Psoas muscle (tissue), 8 donors: ENCODE data around the gene P4HA1. TPM values are rescaled to one million over a fixed set of nuclear protein-coding genes. Genes with fewer than 3 reads are reported as not detected.

Source experiments
- ATAC-seq, 4 donors: fragments of 200-7000 bp; cut with Tn5 transposase; one replicate each; pipeline ENCODE4 v1.9.1; 2020; ENCODE audit warnings: moderate library complexity in 3 of 4, mild to moderate bottlenecking in 2 of 4
- DNase-seq, 2 donors: peaks; one replicate each; pipeline ENCODE4 v3.0.0-alpha.2; 2020
- H3K27ac ChIP-seq: fragments of 200-600 bp; one replicate; pipeline ENCODE4 v1.8.0; 2022
- H3K27me3 ChIP-seq, 3 donors: fragments of 200-600 bp in 1 of 3; one replicate each; pipeline versions ENCODE4 v1.6.1 to v1.8.0; 2013 to 2022; ENCODE audit warnings: low read length in 2 of 3, mild to moderate bottlenecking in 2 of 3, moderate library complexity in 1 of 3; ENCODE audit not compliant: insufficient read depth in 3 of 3
- H3K36me3 ChIP-seq, 2 donors: fragments of 200-600 bp in 1 of 2; one replicate each; pipeline versions ENCODE4 v1.6.1 to v1.8.0; 2013 to 2022; ENCODE audit warnings: low read depth in 1 of 2, mild to moderate bottlenecking in 1 of 2, moderate library complexity in 1 of 2; ENCODE audit not compliant: insufficient read depth in 1 of 2
- H3K4me1 ChIP-seq: fragments of 200-600 bp; one replicate; pipeline ENCODE4 v1.8.0; 2022
- H3K4me3 ChIP-seq: fragments of 200-600 bp; one replicate; pipeline ENCODE4 v1.8.0; 2022; ENCODE audit warnings: mild to moderate bottlenecking
- H3K9me3 ChIP-seq: fragments of 200-600 bp; one replicate; pipeline ENCODE4 v1.8.0; 2022
- WGBS, 3 donors: extraction: QIAGEN DNeasy Blood & Tissue Kit; methylation state at CpG; one replicate each; pipeline versions ENCODE4 v1.1.6 to v1.1.7; 2013; 5-methylcytosine and 5-hydroxymethylcytosine counted together
- intact Hi-C, 2 donors: fragments of 100-400 bp; cut with DNase I; formaldehyde crosslinking; loops; one replicate each; pipeline versions ENCODE4 v1.11.0 to v1.14.2; 2022
- polyA plus RNA-seq, 3 donors: library from polyadenylated mRNA; stranded (reverse); fragments of 200-250 nt; gene quantifications; one replicate each; pipeline ENCODE4 v1.2.3, GENCODE V29; 2013
- total RNA-seq, 4 donors: library from RNA; stranded (reverse); fragmentation: NEBNext Ultra II Directional in 2 of 4; extraction: Animal tissue kit (Norgen Biotek cat#: 25700) in 2 of 4; gene quantifications; one replicate each; pipeline versions ENCODE4 v1.2.1 to v1.2.4, GENCODE V29; 2021 to 2023
- TF ChIP-seq, protein P1 (sequence below): fragments of 200-600 bp; IDR thresholded peaks from one replicate; pipeline ENCODE4 v1.8.0; 2022; ENCODE audit warnings: antibody characterized with exemption
- donor health status: healthy with polysubstance abuse.
- donor health status: DM: no; HTN: no; CAD: no; lungs with moderate emphysema.
- donor health status: Bipolar disorder and iron deficiency.
- donor health status: healthy.
- donor health status: DM: yes; HTN: yes; CAD: no.
- donor health status: DM: no; HTN: no; CAD: no.
- donor health status: DM: no; HTN: no; CAD: no.
- donor health status: DM: yes; HTN: yes; CAD: no.

P4HA1 gene
- total and polyA plus RNA-seq, 7 donors = 6.2 to 262 (median 73.2) TPM

DNA sequence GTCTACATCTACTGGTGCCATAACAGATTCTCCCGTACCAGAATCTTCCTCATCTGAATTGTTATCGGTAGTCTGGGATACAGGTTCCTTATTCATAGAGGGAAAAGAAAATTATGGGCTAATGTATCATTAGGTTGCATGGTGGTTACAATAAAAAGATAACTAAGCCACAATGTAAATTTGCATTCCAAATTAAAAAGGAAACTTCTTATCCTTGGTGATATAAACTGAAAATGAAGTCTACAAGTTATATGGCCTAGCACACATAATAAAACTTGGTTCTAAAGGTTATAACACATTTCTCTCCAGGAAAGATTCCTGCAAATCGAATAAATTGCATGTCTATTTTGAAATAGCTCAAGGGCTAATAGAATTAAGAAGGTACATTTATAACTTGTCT, 38.1 kb upstream of the P4HA1 start:
- DNase-seq = no peak
- no peak for ATAC-seq
- 89 to 93% (median 93%) methylated on average over 3 of the region's 3 CpGs for WGBS, 3 donors
- Histone ChIP-seq H3K36me3 (peaks cover 7 to 100% of the 10 kb centered on the region in 2 donors), H3K4me1 (no peaks in the 10 kb centered on the region), H3K9me3 (no peaks in the 10 kb centered on the region), H3K27me3 (no peaks in the 10 kb centered on the region), H3K4me3 (no peak overlapping the region), H3K27ac (no peak overlapping the region)
- TF ChIP-seq, protein P1, sequence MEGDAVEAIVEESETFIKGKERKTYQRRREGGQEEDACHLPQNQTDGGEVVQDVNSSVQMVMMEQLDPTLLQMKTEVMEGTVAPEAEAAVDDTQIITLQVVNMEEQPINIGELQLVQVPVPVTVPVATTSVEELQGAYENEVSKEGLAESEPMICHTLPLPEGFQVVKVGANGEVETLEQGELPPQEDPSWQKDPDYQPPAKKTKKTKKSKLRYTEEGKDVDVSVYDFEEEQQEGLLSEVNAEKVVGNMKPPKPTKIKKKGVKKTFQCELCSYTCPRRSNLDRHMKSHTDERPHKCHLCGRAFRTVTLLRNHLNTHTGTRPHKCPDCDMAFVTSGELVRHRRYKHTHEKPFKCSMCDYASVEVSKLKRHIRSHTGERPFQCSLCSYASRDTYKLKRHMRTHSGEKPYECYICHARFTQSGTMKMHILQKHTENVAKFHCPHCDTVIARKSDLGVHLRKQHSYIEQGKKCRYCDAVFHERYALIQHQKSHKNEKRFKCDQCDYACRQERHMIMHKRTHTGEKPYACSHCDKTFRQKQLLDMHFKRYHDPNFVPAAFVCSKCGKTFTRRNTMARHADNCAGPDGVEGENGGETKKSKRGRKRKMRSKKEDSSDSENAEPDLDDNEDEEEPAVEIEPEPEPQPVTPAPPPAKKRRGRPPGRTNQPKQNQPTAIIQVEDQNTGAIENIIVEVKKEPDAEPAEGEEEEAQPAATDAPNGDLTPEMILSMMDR = no peak
- intact Hi-C loops = loop anchor here in 1 of 2 donors (10.0 kb wide), 1 partner anchor 250 kb away; no protein-coding TSS in a partner anchor

DNA sequence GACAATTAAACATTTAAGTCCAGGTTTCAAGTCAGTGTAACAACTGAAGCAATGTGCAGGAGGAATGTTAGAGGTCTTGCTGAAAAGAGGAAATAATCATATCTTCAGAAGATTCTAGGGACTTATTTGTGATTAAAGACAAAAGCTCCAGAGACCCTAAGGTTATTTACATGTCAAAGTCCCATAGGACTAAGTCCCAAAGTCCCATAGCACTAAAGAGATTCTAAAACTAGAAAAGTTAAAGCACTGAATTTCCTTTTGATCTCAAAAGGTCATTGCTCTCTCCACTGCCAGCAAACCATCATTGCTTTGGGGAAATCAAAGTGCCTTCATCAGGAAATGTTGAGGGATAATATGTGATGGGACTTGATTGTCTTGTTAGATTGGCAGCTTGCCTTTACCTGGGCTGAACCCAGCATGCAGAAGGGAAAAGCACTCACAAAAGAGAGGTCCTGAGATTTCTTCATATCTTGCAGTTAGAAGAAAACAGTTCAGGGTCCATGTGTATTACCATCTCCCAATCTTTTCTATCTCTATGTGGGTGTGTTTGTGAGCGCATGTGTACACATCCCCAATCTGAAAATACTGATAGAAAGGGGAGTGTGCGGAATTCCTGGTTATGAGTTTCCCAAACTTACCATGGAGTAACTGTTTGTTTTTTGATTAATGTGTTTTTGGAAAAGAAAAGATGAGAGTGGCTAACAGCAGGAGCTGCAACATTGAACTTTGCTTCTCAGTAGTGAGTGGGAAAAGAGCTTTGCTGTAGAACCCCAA, 35.4 kb upstream of the P4HA1 start:
- H3K36me3 ChIP-seq = peaks cover 7 to 100% of the 10 kb centered on the region in 2 donors
- intact Hi-C loops = loop anchor here in 1 of 2 donors (10.0 kb wide), 1 partner anchor 253 kb away; no protein-coding TSS in a partner anchor
- DNase-seq = no peak
- TF ChIP-seq, protein P1 = no peak
- WGBS, 3 donors = 96 to 99% (median 98%) methylated on average over 2 of the region's 2 CpGs
- no peaks in the 10 kb centered on the region for H3K4me1 ChIP-seq
- H3K4me3 ChIP-seq = no peak overlapping the region
- no peak overlapping the region for H3K27ac ChIP-seq
- H3K9me3 ChIP-seq = no peaks in the 10 kb centered on the region
- no peaks in the 10 kb centered on the region for H3K27me3 ChIP-seq
- no peak for ATAC-seq

- Histone ChIP-seq H3K36me3 (peaks cover 7 to 100% of the 10 kb centered on the region in 2 donors), H3K27ac (no peak overlapping the region)
Observed at GRCh38 chr10:73131301-73131700, 34.6 kb upstream of the P4HA1 start.

DNA sequence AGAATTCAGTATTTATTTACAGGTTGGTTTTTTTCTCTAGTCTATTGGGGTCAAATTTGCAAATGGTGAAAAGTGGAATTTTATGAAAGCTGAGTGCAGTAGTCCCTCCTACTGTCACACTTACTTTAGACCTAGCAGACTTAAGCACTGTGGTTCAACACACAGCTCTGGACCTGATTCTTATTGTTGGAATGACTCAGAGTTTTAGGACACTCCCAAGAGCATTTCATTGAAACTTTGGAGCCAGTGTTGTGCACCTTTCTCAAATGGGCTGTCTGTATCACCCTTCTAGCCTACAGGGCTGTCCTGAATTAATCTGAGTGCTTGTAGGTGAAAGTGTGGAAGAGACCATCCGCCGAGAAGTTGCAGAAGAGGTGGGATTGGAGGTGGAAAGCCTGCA, 29.7 kb upstream of the P4HA1 start:
- Histone ChIP-seq H3K4me3 (no peak overlapping the region), H3K9me3 (no peaks in the 10 kb centered on the region), H3K27me3 (no peaks in the 10 kb centered on the region), H3K27ac (no peak overlapping the region), H3K36me3 (peaks cover 0 to 95% of the 10 kb centered on the region in 2 donors), H3K4me1 (no peaks in the 10 kb centered on the region)
- TF ChIP-seq, protein P1 = no peak
- no peak for DNase-seq
- ATAC-seq = no peak
- WGBS, 3 donors = 98 to 100% (median 98%) methylated on average over 2 of the region's 2 CpGs
- intact Hi-C loops = loop anchor here in 1 of 2 donors (5.0 kb wide), 1 partner anchor 34 kb away; no protein-coding TSS in a partner anchor

More at GRCh38 chr10:73131301-73131700, 34.6 kb upstream of the P4HA1 start:
- TF ChIP-seq, protein P1 = no peak
- intact Hi-C loops = loop anchor here in 1 of 2 donors (10.0 kb wide), 1 partner anchor 254 kb away; no protein-coding TSS in a partner anchor
- DNase-seq = no peak
- Histone ChIP-seq H3K9me3 (no peaks in the 10 kb centered on the region), H3K27me3 (no peaks in the 10 kb centered on the region), H3K4me1 (no peaks in the 10 kb centered on the region), H3K4me3 (no peak overlapping the region)
- peak in 1 of 4 donors; percentile 35 for ATAC-seq
- 37 to 50% (median 43%) methylated on average over 2 of the region's 2 CpGs for WGBS, 3 donors
